ENCODE data around the gene RECQL5. TPM values are rescaled to one million over a fixed set of nuclear protein-coding genes. Genes with fewer than 3 reads are reported as not detected.

RECQL5 gene
- total RNA-seq, 1 experiment from 2014 or later = 46.1 TPM

GRCh38 chr17:75676461-75676860, 9.5 kb upstream of the RECQL5 start:
- Histone ChIP-seq H3K9me3 (ENCODE audit: control insufficient read depth, insufficient read depth, low read depth, low read length) (no peaks in the 10 kb centered on the region), H3K36me3 (ENCODE audit: control insufficient read depth, insufficient read depth, low read length) (peaks cover 11% of the 10 kb centered on the region; the same call in 1 of the 2 replicates), H3K27me3 (ENCODE audit: control insufficient read depth, insufficient read depth, low read length) (no peaks in the 10 kb centered on the region), H3K4me3 (ENCODE audit: low read depth in 2 of 2, low read length in 2 of 2) (no peak overlapping the region), H3K27ac (ENCODE audit: low read length) (no peak overlapping the region), H3K4me1 (ENCODE audit: control insufficient read depth, insufficient read depth, low read length) (peaks cover 24% of the 10 kb centered on the region)
- ChIA-PET POLR2A (no interaction called here), CTCF (no interaction called here)
- TF ChIP-seq CTCF (IDR thresholded peaks at IDR 0.05) (no peak), TCF7L2 (IDR thresholded peaks at IDR 0.05; ENCODE audit: low read depth, low read length) (no peak), POLR2AphosphoS5 (IDR thresholded peaks at IDR 0.05; ENCODE audit: low read depth, low read length) (no peak), REST (IDR thresholded peaks at IDR 0.05; ENCODE audit: insufficient read depth in 1 of 2, low read depth in 2 of 2, low read length in 1 of 2) (no peak), SIN3A (IDR thresholded peaks at IDR 0.05; ENCODE audit: borderline replicate concordance, insufficient read depth, low read depth, low read length) (no peak)
- intact Hi-C loops (cut with micrococcal nuclease; ENCODE audit: unreplicated experiment) (no loop called here), in situ Hi-C loops (cut with HindIII; ENCODE audit: low pct_unique_long_range_greater_than_20kb, low sequenced_read_pairs) (no loop called here)
- BruUV-seq (replicated peaks) = no TSS peak
- ATAC-seq (no peak), DNase-seq (ENCODE audit: low read depth, low spot score) (no peak)

- no TSS peak for BruUV-seq (replicated peaks)
- ChIA-PET CTCF (interaction anchor here (1.9 kb wide), 1 partner anchor 74 kb away, joined by 15 read pairs; no protein-coding TSS in a partner anchor), POLR2A (interaction anchor here (0.7 kb wide), 1 partner anchor 71 kb away, joined by 3 read pairs; no protein-coding TSS in a partner anchor)
- Histone ChIP-seq H3K27ac (ENCODE audit: low read length) (no peak overlapping the region), H3K36me3 (ENCODE audit: control insufficient read depth, insufficient read depth, low read length) (peaks cover 24% of the 10 kb centered on the region), H3K4me1 (ENCODE audit: control insufficient read depth, insufficient read depth, low read length) (peaks cover 3% of the 10 kb centered on the region), H3K27me3 (ENCODE audit: control insufficient read depth, insufficient read depth, low read length) (no peaks in the 10 kb centered on the region), H3K4me3 (ENCODE audit: low read depth in 2 of 2, low read length in 2 of 2) (no peak overlapping the region), H3K9me3 (ENCODE audit: control insufficient read depth, insufficient read depth, low read depth, low read length) (no peaks in the 10 kb centered on the region)
- DNase-seq (ENCODE audit: low read depth, low spot score) (no peak), ATAC-seq (peak; percentile 30; the same call in 1 of the 2 replicates)
- no peak for TF ChIP-seq SIN3A (IDR thresholded peaks at IDR 0.05; ENCODE audit: borderline replicate concordance, insufficient read depth, low read depth, low read length)
- no peak for TF ChIP-seq TCF7L2 (IDR thresholded peaks at IDR 0.05; ENCODE audit: low read depth, low read length)
- TF ChIP-seq CTCF (IDR thresholded peaks at IDR 0.05) = no peak
- TF ChIP-seq REST (IDR thresholded peaks at IDR 0.05; ENCODE audit: insufficient read depth in 1 of 2, low read depth in 2 of 2, low read length in 1 of 2) = no peak
- TF ChIP-seq POLR2AphosphoS5 (IDR thresholded peaks at IDR 0.05; ENCODE audit: low read depth, low read length) = no peak
- in situ Hi-C loops (cut with HindIII; ENCODE audit: low pct_unique_long_range_greater_than_20kb, low sequenced_read_pairs) = no loop called here
- intact Hi-C loops (cut with micrococcal nuclease; ENCODE audit: unreplicated experiment) = no loop called here
These were observed 6.5 kb upstream of the RECQL5 start for GRCh38 chr17:75673487-75673886.
